A673 (cell line): Measurements from ENCODE around the gene SORL1-AS1.

ENCODE experiments used
- CTCF ChIP-seq: fragments of 300-800, 200-600 bp; sonication (generic); conservative IDR thresholded peaks from 2 replicates; pipeline ENCODE4 v1.5.1; 2017; ENCODE audit warnings: low read depth, mild to moderate bottlenecking, antibody characterized with exemption, low read length, moderate library complexity, mixed read lengths
- EZH2 ChIP-seq: fragments of 200-600 bp; sonication (generic); IDR thresholded peaks from 2 replicates; pipeline ENCODE4 v1.6.1; 2017; ENCODE audit warnings: borderline replicate concordance, low read depth, mild to moderate bottlenecking, mixed read lengths, antibody characterized with exemption, low read length; ENCODE audit not compliant: poor library complexity, severe bottlenecking

- TF ChIP-seq CTCF (no peak), EZH2 (no peak)
Measured at GRCh38 chr11:121479698-121480238, 27.0 kb upstream of the SORL1-AS1 start.
